Measurements from ENCODE around the gene CLASP1.
"Not testable (repeated sequence)": the region's sequence is repeated elsewhere in the genome, so short reads cannot be mapped to it uniquely, and the experiment has no call there.

The CLASP1 gene

DNA sequence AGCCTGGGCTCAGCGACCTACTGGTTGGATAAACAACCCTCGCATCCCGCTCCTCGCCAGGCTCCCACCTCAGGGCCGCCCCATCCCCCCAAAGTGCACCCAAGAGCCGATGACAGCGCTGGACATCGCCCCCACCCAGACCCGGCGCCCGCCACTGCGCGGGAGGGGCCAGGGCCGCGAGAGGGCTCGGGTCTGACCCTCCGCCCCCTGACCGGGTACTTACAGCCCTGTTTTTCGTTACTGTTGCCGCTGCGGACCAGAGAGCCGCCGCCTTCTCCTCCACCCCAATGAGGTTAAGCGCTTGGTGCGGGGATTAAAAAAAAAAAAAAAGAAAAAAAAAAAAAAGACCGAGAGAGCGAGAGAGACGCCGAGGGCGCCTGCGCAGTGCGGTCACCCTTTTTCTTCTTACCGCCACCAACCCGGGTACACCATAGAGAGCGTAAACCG is at the start of gene CLASP1:
TSS of gene CLASP1 (minus strand) at position 314 of the 447 bp plus-strand sequence. CDS start 43,567 bp downstream, outside the sequence.
- DNase-seq = no peak

DNA sequence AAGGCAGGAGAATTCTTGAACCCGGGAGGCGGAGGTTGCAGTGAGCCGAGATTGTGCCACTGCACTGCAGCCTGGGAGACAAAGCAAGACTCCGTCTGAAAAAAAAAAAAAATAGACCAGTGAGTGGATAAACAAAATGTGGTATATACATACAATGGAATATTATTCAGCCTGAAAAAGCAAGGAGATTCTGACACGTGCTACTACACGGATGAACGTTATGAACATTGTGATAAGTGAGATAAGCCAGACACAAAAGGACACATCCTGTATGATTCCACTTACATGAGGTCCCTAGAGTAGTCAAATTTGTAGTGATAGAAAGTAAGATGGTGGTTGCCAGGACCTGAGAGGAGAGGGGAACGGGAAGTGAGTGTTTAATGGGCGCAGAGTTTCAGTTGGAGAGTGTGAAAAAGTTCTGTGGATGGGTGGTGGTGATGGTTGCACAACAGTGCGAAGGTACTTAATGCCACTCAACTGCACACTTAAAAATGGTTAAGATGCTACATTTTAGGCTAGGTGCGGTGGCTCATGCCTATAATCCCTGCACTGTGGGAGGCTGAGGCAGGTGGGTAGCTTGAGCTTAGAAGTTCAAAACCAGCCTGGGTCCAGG is 49.2 kb upstream of the CLASP1 start:
- DNase-seq = no peak

DNA sequence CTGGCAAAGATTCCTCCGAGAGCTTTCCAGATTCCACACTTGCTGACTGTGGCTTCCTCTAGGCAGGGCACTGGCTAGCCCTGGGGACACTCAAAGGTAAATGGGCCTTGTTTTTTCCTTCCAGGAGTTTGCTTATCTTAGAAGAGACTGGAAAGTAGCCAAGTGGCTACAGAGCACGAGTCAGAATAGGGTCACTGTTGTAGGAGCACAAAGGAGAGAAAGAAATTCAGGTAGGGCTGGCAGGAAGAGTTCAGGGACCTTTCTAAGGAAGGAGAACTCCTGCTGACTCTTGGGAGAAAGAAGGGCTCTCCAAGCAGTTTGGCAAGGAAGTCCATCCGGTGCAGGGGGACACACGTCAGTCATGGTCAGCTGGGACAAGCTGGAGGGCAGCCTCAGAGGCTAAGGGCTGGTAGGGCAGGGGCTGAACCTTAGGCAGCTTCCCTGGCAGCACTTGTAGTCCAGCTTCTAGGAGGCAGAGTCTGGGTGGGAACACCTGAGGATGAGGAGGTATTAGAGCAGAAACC is 47.9 kb upstream of the CLASP1 start:
- no peak for DNase-seq

- no peak for DNase-seq
These were observed 47.2 kb upstream of the CLASP1 start for GRCh38 chr2:121696410-121696930.

DNA sequence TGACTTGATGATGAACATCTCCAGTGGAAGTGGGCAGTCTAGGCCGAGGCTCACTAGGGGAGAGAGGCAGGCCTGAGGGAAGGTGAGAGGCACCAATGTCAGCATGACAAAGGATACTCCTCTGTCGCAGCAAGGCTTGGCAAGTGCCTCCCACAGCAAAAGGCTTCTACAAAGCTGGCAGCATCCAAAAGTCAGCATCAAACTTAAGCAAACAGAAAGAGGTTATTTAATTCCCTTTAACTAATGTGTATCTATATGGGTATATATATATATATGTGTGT is 45.8 kb upstream of the CLASP1 start:
- DNase-seq = no peak

GRCh38 chr2:121694398-121695170 is 45.3 kb upstream of the CLASP1 start:
- no peak for DNase-seq

DNA sequence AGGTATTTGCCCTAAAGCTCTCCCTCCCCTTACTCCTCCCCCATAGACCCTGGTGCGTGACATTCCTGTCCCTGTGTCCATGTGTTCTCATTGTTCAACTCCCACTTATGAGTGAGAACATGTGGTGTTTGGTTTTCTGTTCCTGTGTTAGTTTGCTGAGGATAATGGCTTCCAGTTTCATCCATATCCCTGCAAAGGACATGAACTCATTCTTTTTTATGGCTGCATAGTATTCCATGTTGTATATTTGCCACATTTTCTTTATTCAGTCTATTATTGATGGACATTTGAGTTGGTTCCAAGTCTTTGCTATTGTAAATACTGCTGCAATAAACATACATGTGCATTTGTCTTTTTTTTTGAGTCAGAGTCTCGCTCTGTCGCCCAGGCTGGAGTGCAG is 41.3 kb upstream of the CLASP1 start:
- DNase-seq = not testable (repeated sequence)

- no peak for DNase-seq
These were observed 40.8 kb upstream of the CLASP1 start for GRCh38 chr2:121690095-121690494.

DNA sequence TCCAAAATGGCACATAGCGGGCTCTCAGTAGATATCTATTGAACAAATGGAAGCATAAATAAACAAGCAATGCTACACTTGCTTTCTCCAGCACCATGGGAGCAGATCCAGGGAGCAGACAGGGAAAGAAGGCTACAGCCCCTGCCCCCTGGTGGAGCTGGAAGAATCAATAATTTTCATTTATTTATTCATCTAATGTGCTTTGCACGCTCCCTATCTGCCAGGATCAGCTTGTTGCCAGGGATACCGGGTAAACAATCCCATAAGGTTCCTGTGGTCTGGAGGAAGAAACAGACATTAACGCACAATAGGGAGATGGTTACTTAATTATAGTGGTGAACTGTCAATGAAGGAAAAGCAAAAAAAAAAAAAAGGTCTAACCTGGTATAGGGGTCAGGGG is 40.1 kb upstream of the CLASP1 start:
- DNase-seq = peak; percentile 78

- no peak for DNase-seq
These were observed 39.6 kb upstream of the CLASP1 start for GRCh38 chr2:121688820-121689219.

DNA sequence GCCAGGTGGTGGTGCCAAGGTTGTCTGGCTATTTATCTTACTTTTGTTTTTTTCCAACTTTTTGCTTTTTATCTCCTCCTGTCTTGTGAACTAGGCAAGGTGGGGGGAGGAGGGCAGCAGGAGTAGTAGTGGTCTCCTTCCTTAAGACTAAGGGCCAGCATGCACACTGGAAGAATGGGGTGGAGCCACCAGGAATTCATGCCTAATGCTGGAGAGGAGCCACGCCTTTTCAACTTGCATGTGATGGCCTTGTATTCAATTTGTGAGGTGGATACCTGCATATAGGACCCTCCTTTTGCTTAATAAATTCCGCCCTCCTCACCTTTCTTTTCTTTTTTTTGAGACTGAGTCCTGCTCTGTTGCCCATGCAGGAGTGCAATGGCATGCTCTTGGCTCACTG is 37.6 kb upstream of the CLASP1 start:
- no peak for DNase-seq

DNA sequence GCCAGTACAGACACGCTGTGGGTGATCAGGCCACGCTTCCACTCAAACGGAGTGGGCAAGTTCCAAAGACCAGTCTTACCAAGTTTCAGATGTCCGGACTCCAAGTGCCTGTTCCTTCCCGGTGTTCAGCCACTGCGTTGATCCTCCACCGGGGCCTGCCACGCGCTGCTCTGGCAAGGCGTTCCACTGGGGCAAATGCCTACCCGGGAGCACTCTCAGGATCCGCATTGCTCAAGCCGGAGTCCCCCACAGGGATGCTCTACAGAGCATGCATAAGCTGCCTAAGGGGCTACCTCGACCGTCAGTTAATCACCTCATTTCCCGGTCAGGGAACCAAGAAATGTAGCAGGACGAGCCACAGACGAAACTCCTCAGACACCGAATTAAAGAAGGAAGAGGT is 37.0 kb upstream of the CLASP1 start:
- DNase-seq = no peak

- no peak for DNase-seq
These were observed 33.4 kb upstream of the CLASP1 start for GRCh38 chr2:121682396-121683298.

DNA sequence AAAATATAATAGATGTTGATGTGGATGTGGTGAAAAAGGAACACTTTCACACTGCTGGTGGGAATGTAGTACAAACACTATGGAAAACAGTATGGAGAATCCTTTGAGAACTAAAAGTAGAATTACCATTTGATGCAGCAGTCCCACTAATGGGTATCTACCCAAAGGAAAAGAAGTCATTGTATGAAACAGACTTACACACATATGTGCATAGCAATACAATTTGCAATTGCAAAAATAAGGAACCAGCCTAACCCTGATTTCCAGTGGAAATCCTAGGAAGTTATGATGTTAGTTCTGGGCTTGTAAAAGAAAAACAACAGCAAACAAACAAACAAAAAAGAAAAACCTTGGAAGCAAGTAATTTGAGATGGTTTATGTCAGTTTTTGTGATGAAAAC is 28.6 kb upstream of the CLASP1 start:
- no peak for DNase-seq

- DNase-seq = not testable (repeated sequence)
These were observed 22.4 kb upstream of the CLASP1 start for GRCh38 chr2:121671621-121672020.

DNA sequence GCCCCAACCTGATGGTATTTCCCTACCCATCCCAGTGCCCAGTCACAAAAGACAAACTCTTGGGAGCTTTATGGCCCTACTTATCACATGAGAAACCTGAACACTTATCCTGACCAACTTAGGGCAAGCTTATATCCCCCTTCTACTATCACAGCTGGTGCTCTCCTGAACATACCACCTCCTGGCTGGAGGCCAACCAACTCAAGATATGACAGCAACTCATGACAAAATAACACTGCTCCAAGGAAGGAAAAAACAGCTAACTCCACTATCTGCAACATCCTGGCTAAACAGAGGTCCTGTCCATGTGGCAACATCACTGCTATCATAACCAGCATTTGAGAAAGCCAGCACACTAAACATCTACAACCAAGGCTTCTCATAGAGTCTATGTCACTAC is 20.9 kb upstream of the CLASP1 start:
- no peak for DNase-seq

- no peak for DNase-seq
These were observed 18.4 kb upstream of the CLASP1 start for GRCh38 chr2:121667618-121668017.

- no peak for DNase-seq
These were observed 16.8 kb upstream of the CLASP1 start for GRCh38 chr2:121666042-121666441.

DNA sequence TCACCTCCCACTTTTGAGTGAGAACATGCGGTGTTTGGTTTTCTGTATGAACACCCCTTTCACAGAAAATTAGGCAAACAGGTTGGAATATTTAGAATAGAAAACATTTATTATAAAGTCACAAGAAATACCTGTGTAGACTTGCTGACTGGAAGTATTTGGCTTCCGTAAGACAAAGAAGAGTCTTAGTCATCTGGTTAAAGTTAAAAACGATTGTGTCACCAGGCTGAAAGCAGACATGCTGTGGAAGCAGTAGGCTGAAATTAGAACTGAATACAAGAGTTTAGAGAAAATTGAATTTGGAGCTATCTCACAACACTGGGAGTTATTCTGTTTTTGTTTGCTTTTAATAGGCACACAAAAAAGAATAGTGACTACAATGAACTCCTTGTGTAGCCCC is 16.2 kb upstream of the CLASP1 start:
- DNase-seq = no peak

DNA sequence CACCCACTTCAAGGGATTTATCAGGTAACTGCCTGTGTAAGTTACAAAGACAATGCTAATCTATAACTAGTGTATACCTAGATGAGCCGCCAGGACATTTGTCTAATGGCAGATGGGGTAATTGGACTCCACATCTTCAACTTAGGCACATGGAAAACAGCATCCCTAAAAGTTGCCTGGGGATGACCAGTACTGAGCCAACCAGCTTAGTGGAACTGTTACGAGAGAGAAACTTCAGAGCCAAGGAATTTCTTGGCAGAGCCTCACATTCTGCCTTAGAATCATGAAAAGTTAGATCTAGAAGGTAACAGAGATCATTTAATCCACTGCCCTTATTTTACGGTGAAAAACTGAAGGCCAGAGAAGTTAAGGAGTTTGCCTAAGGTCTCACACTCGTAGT is 15.5 kb upstream of the CLASP1 start:
- no peak for DNase-seq

DNA sequence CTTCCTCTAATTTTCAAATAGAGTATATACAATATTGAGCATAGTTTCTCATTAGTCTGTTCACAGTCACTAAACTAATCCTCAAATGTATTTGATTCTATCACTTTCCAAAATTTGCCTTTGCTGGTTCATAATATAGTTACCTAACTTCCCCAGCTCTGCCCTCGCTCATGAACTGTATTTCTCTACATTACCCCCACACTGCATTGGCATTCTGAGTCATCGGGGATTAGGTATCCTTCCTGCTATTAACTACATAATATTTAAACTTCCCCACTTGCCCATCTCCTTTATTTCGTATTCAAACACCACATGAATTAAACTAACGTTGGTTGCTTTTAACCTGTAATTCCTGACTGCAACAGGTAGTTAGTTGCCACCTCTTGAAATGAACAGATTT is 14.8 kb upstream of the CLASP1 start:
- DNase-seq = no peak

DNA sequence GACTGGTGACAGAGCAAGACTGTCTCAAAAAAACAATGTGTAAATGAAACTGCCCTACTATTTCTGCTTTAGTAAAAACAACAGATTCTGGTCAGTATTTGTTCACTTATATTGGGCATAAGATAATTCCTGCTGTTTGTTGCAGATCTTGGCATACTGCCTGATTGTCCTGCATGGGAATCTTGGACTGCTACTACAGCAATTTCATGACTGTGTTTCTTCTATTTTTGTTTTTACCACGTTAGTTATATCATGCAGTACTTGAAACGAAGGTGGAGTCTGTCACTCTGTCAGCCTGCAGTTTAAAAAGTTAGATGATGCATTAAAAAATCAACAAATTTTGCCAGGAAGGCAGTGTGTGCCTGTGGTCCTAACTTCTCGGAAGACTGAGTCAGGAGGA is 14.2 kb upstream of the CLASP1 start:
- no peak for DNase-seq

GRCh38 chr2:121662656-121663055 is 13.4 kb upstream of the CLASP1 start:
- no peak for DNase-seq

Data from NCI-H748 treated with DMSO at 0.1 percent for 48 hours (cell line).